Fibroblast of skin of abdomen (primary cell): ENCODE results near the gene ATP2C1.
"Not testable (repeated sequence)": the region's sequence is repeated elsewhere in the genome, so short reads cannot be mapped to it uniquely, and the experiment has no call there.

Experiments
- DNase-seq: peaks from one replicate; pipeline ENCODE4 v3.0.0-alpha.2; 2013

ATP2C1 gene

DNA sequence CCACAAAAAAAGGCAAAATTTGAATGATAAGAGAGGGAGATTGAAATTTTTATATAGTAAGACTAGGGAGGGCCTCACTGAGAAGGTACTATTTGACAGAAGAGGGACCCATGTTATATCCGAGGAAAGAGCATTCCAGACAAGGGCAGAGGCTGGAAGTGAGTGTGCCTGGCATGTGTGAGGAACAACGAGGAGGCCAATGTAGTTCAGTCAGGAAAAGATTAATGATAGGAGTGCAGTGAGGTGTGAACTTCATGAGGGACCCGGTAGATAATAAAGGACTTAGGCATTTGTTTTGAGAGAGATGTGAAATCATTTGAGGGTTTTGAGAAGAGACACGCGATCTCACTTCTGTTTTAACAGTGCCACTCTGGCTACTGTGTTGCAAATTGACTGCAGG lies 96.4 kb downstream of the ATP2C1 start:
- DNase-seq, result no peak

DNA sequence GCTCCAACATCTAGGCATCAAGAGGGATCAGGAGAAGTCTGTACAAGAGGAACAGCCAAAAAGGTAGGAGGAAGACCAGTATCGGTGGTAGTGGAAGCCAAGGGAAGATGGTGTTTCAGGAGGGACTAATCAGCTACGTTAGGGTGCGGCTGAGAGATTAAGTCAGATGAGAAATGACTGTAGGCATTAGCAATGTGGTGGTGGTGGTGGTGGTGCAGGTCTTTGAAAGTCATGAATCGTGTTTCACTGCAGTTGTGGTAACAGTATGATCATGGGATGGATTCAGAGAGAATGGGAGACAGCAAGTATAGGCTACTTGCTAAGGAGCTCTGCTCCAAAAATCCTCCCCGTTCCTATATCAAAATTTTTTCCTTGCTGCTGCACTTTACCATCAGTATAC lies 97.2 kb downstream of the ATP2C1 start:
- no peak for DNase-seq

DNA sequence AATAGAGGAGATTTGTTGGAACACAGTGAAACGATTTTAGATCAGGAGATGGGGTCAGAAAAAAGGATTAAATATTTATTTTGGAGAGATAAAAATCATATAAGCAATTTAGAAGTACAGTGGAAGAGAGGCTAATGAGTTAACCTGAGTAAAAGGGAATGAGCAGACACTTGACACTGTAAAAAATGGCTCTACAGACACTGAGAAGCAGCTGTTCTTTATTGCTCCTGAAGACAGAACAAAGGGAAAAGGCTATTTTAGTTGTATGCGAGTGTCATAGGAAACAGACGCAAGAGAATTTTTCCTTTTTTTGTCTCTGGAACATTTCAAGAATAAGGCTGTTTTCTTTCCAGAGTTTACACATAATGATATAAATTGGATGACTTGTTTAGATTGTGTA lies 98.5 kb downstream of the ATP2C1 start:
- no peak for DNase-seq

DNA sequence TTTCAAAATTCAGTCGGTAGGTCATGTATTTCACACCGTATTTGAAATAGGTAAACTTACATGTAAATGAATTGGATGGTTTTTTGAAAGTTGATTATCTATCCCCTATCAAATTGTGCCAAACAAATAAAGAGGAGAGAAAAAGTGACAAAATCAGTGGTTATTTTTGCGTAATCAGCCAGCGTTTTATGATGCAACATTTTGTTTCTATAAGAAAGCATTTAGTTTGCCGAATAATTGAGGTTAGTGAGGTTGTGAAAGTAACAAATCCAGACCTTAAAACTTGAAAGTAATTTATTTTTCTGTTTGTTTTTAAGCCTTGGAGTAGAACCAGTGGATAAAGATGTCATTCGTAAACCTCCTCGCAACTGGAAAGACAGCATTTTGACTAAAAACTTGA lies 103.4 kb downstream of the ATP2C1 start:
- peak; percentile 9 for DNase-seq

DNA sequence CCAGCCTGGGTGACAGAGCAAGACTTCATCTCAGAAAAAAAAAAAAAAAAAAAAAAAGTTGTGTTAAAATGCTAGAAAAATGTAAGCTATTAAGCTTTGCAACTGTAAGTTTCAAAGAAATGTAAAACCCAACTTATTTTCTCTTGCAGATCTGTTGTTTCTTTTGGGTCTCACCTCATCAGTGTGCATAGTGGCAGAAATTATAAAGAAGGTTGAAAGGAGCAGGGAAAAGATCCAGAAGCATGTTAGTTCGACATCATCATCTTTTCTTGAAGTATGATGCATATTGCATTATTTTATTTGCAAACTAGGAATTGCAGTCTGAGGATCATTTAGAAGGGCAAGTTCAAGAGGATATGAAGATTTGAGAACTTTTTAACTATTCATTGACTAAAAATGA lies 107.2 kb downstream of the ATP2C1 start:
- no peak for DNase-seq

DNA sequence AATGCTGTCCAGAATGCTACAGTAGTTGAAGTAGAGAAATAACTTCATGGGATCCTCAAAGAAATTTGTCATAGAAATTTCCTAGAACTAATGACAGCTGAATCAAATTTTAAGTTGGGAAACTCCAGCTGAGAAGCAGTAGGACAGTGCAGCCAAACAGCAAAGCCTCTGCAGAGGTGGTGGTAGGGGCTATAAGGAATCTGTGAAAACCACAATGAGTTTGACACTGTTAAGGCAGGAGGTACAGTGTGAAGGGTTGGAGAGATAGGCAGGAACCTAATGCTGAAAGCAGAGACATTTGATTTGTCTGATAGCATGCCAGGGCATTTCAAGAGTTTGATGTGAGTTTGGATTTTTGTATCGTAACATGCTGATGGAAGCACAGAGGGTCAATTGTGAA lies 110.7 kb downstream of the ATP2C1 start:
- no peak for DNase-seq

DNA sequence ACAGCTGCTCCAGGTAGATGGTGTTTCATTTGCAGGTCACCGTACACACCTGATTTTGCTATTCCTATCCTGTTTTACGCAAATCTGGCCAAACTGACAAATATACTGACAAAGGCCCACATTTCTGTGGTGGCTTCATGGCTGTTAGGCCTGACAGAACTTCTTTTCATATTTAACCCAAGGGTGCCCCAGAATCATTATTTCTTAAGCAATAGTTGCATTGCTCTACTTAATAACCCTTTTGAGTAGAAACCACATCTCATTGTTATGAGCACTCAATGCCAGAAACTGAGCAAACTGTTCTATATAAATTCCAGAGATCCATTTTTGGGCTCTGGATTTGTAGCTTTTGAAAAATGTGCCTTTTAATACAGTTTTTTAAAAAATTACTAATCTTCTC lies 113.4 kb downstream of the ATP2C1 start:
- no peak for DNase-seq

DNA sequence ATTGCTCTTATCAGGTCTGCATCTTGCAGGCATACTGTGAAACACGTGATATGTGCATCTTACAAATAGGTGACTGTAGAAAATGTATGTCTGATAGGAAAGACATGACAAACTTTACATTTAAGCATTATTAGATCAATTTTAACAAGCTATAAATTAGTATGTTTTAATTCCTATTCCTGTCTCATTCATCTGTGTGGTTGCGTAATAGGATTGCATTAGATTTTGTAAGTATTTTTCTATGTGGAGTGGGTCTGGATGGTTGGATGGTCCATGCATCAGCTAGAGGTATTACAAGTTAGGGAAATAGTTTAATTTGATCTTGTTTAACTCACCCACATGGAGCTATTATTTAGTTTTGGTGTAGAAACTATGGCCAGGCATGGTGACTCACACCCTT lies 113.9 kb downstream of the ATP2C1 start:
- peak; percentile 10 for DNase-seq

DNA sequence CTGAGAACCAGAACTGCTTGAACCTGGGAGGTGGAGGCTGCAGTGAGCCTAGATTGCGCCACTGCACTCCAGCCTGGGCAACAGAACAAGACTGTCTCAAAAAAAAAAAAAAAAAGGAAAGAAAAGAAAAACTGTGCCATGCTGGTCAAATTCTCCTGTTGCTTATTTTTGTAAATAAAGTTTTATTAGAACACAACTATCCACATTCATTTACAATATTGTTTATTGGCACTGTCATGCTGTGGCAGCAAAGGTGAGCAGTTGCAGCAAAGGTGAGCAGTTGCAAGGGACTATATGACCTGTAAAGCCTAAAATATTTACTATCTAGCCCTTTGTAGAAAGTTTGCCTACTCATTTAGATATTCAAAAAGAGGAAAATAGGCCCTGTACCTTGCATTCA lies 114.4 kb downstream of the ATP2C1 start:
- no peak for DNase-seq

DNA sequence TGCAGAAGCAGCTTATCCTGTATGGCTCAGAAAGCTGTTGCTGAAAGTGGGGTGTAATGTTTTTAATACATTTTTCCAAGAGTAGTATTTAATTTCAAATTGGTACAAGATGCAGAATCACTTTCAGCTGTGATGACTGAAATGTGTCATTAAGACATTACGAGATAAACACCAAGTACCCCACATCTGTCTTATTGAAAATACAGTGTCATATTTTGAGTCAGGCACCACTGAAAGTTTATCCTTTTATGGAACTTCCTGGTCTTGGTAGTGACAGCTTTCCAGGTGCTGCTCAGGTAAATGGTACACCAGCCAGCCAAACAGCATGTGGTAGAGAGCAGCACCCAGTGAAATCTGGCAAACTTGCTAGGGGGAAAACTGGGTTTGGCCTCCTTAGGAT lies 115.8 kb downstream of the ATP2C1 start:
- no peak for DNase-seq

DNA sequence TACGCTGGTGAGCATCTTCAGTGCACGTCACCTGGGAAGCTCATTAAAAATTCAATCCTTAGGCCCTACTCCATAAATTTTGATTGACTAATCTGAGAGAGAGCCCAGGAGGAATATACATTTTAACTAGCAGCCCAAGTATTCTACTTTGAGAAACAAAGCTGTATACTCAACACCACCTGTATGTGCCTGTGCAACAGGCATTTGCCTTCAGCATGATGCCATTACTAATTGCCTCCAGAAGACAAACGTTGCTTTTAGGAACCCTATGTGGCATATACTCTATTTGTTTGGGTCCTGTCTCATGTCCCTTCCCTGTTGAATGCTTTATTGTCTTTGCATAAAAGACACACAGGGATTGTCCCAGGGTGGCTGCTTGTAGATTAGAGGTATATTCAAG lies 125.1 kb downstream of the ATP2C1 start:
- DNase-seq, result no peak

DNA sequence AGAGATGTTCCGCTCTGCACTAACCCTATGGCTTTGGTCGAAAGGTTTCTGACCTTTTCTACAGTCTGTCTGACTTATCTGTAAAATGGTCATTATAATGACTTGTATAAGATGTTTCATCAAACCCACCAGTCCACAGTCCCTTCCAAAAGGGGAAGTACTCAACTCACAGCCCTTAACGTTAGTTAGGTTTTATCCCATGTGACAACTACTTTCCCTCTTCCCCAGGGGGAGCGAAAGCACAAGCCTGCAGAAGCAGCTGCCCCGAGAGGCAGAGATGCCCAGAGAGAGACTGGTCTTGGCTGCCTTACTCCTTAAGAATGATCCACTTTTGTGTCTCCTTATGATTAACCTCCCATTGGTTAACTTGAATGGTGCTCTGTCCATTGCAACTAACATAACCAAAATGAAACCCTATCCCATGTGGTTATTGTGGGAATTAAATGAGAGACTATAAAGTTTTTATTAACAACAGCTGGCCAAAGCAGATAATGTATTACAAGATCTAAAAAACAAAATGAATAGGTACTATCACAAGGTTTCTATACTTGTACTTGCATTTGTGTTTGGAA lies 126.3 kb downstream of the ATP2C1 start:
- no peak for DNase-seq

DNA sequence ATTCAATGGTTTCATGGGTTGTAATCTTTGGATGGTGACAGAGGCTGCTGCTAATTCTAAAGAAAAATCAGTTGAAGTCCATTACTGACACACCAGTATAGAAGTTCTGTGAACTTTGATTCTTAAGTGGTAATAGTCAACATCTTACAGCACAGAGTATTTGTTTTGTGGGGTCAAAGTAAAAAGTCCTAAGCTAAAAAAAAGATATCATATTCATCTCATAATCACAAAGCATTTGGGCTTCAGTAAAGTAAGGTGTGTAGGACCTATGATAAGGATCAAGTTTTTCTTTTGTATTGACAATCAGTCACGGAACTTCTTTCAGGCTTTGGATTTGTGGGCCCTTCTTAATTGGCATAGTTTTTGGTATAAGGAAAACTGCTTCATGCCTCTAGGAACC lies 131.7 kb downstream of the ATP2C1 start:
- DNase-seq, result no peak

DNA sequence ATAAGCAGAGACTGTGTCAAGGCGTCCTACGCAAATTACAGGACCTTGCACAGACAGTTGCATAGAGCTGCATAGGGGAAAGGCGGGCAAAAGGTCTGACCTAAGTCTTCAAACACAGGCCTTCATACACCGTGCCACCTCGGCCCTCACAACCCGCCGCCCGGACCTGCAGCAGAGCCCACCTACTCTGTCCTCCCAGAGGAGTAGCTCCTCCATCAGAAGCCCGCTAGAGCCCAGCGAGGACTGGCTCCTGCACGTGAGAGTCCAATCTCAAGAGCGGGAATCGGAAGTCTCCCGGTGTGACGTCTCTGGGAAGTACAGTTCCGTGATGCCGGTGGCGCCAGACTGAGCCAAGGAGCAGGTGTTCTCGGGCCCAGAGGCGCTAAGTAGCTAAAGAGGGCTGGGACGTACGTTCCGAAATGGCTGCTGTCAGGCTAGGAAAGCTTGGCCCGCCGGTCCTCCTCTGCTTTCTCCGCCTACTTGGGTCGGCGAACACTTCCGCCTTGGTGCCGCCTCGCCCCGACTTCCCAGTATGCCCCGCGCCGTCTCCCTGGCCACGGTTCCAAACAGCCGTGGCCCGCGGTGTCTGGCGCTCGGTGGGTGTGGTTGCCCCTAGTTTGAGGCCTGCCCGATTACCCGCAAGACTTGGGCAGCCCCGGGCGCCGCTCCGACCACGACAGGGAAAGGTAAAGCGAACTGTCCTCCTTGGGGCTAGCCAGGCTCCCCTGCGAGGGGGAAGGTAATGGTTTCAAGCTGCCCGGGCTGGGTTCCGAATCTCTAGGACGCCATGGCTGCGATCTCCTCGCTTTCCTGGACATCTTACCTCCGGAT lies 132.7 kb downstream of the ATP2C1 start, which contains the start of the genes ASTE1 and NEK11:
TSS of gene ASTE1 (minus strand) at position 505 of the 831 bp plus-strand sequence. CDS start 1,519 bp downstream, outside the sequence.
TSS of gene NEK11 (plus strand) at position 557 of the 831 bp plus-strand sequence. CDS start 2,832 bp downstream, outside the sequence.
- DNase-seq, result peak; percentile 82

DNA sequence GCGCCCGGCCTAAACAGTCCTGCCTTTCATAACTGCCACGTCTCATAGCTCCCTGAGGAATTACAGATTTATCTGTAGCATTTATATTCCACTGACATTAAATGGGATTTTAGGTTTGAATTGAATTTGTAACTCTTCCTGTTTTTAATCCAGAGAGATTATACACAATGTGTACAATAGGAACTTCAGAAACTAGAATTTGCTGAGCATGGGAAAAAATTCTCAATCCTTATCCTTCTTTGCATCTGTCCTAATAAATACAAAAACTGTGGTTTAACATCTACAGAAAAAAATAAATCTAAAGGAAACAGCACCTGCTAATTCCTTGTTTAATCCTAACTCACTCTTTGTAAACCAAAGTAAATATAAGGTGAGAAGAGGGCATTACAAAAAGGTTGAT lies 135.0 kb downstream of the ATP2C1 start:
- no peak for DNase-seq

DNA sequence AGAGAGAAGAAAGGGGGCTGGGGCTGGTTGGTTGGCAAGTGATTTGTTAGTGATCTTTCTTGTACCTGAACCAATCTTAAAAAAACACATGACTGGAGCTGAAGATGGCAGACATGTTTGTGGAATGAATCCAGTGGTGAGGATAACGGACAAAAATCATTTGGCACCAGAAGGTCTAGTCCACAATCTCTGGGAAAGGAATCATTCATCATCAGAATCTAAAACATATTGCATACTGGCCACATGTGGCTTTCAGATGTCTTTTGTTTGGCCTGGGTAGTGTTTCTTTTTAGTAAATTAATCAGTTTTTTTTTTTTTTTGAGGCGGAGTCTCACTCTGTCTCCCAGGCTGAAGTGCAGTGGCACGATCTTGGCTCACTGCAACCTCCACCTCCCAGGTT lies 137.8 kb downstream of the ATP2C1 start:
- peak; percentile 61 for DNase-seq

DNA sequence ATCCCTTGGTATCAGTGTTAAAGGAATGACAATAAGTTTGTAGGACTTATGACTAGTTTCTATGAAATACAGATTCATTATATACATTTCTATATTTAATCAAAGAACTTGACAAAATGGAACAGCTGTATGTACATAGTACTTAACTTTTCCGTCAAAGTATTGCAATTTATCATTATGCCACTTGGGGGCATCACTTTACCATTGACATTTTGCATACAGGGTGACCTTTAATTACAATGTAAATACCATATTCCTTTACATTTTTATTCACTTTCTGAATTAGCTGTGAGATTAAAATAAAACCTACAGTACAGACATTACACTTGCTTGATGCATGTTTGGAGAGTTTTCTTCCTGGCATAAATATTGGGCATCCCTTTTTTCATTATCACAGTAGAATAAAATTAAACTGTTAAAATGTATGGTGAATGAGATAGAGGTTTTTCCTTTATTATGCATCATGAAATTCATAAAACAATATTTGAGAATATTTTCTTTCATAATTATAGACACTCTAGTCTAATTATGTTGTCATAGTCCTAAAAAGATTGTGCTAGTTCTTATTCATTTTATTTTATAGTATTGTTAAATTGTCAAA lies 139.7 kb downstream of the ATP2C1 start:
- peak; percentile 45 for DNase-seq

DNA sequence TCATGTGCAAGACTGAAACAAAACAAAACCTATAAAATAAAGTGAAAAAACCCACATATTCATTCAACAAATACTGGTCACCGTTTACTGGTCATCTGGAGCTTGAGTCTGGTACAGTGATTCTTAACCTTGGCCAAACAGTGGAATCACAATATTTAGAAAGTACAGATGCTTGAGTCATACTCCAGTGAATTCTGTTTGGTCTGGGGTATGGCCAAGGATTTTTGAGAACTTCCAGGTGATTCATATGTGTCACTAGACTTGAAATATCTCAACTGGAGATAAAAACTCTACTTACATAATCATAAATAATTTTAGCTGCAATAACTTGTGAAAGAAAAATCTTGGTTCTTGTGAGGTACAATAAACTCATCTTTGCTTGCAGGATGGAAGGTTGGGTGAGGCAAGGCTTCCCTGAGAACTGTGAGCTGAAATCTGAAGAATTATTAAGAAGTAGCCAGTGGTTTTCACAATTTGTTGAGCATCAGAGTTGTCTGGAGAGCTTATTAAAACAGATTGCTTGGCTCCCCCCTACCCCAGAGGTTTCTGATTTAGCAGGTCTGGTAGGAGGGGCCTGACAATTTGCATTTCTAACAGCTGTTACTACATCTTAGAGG lies 142.4 kb downstream of the ATP2C1 start:
- peak; percentile 69 for DNase-seq

DNA sequence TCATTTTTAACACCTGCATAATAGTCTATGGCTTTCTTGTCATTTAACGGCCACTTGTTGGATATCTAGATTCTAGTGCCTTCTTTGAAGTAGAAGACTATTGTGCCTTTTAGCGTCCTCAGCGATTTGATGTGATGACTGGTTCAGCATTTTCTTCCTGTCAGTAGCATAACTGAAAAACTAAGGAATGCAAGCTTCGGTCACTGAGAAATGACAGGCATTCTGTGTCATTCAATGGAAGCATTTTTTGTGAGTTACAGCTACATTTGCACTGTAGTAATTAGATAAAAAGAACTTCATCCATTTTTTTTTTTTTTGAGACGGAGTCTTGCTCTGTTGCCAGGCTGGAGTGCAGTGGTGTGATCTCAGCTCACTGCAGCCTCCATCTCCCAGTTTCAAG lies 143.1 kb downstream of the ATP2C1 start:
- DNase-seq, result peak; percentile 35

DNA sequence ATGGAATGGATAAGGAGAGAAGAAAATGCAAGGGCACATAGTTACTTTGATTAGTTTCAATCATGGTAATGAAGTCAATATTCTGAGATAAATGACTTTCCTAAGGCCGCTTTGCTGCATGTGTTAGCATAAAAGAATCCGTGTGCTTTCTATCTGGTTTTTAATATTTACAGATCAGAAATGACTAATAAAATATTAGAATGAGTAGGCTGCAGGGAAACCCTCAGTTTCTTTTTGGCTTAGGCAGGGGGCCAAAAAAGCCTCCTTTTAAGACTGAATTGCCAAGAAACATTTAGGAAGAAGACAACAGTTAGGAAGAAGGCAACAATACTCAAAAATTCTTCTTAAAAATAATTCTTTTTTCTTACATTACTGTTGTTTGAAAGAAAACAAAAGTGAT lies 144.4 kb downstream of the ATP2C1 start:
- DNase-seq, result peak; percentile 9

DNA sequence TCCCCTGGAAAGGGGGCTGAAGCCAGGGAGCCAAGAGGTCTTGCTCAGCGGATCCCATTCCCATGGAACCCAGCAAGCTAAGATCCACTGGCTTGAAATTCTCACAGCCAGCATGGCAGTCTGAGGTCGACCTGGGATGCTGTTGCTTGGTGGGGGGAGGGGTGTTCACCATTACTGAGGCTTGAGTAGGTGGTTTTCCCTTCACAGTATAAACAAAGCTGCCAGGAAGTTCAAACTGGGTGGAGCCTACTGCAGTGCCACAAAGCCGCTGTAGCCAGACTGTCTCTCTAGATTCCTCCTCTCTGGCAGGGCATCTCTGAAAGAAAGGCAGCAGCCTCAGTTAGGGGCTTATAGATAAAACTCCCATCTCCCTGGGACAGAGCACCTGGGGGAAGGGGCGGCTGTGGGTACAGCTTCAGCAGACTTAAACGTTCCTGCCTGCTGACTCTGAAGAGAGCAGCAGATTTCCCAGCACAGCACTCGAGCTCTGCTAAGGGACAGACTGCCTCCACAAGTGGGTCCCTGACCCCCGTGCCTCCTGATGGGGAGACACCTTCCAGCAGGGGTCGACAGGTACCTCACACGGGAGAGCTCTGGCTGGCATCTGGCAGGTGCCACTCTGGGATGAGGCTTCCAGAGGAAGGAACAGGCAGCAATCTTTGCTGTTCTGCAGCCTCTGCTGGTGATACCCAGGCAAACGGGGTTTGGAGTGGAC lies 148.5 kb downstream of the ATP2C1 start:
- not testable (repeated sequence) for DNase-seq

DNA sequence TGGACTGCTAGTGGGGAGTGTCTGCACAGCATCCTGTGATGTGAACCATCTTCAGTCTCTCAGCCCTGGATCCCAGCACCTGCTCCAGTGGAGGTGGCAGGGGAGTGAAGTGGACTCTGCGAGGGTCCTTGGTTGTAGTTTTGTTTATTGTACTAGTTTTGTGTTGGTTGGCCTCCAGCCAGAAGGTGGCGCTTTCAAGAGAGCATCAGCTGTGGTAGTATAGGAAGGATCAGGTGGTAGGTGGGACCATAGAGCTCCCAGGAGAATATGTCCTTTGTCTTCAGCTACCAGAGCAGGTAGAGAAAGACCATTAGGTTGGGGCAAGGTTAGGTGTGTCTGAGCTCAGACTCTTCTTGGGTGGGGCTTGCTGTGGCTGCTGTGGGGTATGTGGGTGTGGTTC lies 153.7 kb downstream of the ATP2C1 start:
- no peak for DNase-seq

DNA sequence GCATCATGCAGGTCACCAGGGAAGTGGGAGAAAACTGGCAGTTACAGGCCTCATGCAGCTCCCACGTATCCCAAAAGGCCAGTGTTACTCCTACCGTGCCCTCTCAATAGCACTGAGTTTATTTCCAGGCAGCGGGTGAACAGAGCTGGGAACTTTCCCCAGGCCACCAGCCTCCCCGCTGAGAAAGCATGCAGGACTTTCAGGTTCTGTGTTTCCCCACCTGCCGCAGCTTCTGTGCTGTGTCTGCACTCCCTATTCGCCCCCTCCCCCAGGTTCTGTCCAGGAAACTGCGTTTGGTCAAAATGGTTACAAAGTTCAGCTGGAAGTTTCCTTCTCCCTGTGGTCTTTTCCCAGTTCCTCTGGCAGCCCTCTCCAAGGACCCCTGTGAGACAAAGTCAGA lies 154.1 kb downstream of the ATP2C1 start:
- DNase-seq, result no peak
